Neural cell (in vitro differentiated cells): ENCODE data around the gene DGKG. TPM values are rescaled to one million over a fixed set of nuclear protein-coding genes. Genes with fewer than 3 reads are reported as not detected.

Experiments used
- H2AFZ ChIP-seq: fragments of 200-600, 300-800 bp; sonication (generic), shearing (Covaris generic); 2 replicates; pipeline ENCODE4 v1.6.0; 2014; ENCODE audit warnings: low read depth, mild to moderate bottlenecking, antibody characterized with exemption, low read length, moderate library complexity
- H3F3A ChIP-seq: fragments of 200-600 bp; shearing (Covaris generic); 2 replicates; pipeline ENCODE4 v1.6.1; 2016; ENCODE audit warnings: mild to moderate bottlenecking, moderate library complexity, mixed read lengths, antibody characterized with exemption, low read length; ENCODE audit not compliant: insufficient read depth, poor library complexity, severe bottlenecking
- H3K27ac ChIP-seq: fragments of 200-600, 300-800 bp; sonication (generic), shearing (Covaris generic); 2 replicates; pipeline ENCODE4 v1.5.1; 2014; ENCODE audit warnings: mild to moderate bottlenecking, low read length, moderate library complexity
- H3K27me3 ChIP-seq: fragments of 300-800, 200-600 bp; sonication (generic), shearing (Covaris generic); 2 replicates; pipeline ENCODE4 v1.6.0; 2014; ENCODE audit warnings: mild to moderate bottlenecking, low read depth, low read length, moderate library complexity; ENCODE audit not compliant: insufficient read depth
- H3K36me3 ChIP-seq: fragments of 300-800, 200-600 bp; sonication (generic), shearing (Covaris generic); 2 replicates; pipeline ENCODE4 v1.5.1; 2014; ENCODE audit warnings: mild to moderate bottlenecking, antibody characterized with exemption, low read length, moderate library complexity; ENCODE audit not compliant: insufficient read depth
- H3K4me2 ChIP-seq: fragments of 300-800, 200-600 bp; sonication (generic), shearing (Covaris generic); 2 replicates; pipeline ENCODE4 v1.6.0; 2014; ENCODE audit warnings: mild to moderate bottlenecking, low read length
- H3K4me3 ChIP-seq: fragments of 300-800, 200-600 bp; sonication (generic), shearing (Covaris generic); 2 replicates; pipeline ENCODE4 v1.5.1; 2014; ENCODE audit warnings: mild to moderate bottlenecking, low read length, moderate library complexity
- H3K79me2 ChIP-seq: fragments of 200-600 bp; shearing (Covaris generic); replicated peaks from 2 replicates; pipeline ENCODE4 v1.6.0; 2014; ENCODE audit warnings: mild to moderate bottlenecking, low read length, moderate library complexity; ENCODE audit not compliant: insufficient read depth
- H3K9ac ChIP-seq: fragments of 300-800, 200-600 bp; sonication (generic), shearing (Covaris generic); 2 replicates; pipeline ENCODE4 v1.6.1; 2016; ENCODE audit warnings: mild to moderate bottlenecking, low read length, mixed read lengths
- H3K9me2 ChIP-seq: fragments of 200-600 bp; shearing (Covaris generic); 2 replicates; pipeline ENCODE4 v1.6.1; 2016; ENCODE audit warnings: mild to moderate bottlenecking, low read length, mixed read lengths; ENCODE audit not compliant: insufficient read depth
- H3K9me3 ChIP-seq: fragments of 200-600, 300-800 bp; sonication (generic), shearing (Covaris generic); 2 replicates; pipeline ENCODE4 v1.6.1; 2016; ENCODE audit warnings: mild to moderate bottlenecking, mixed run types, low read length, moderate library complexity, mixed read lengths
- H4K20me1 ChIP-seq: fragments of 200-600 bp; shearing (Covaris generic); 2 replicates; pipeline ENCODE4 v1.6.1; 2016; ENCODE audit warnings: mild to moderate bottlenecking, mixed run types; ENCODE audit not compliant: insufficient read depth
- CTCF ChIP-seq: fragments of 450-650 bp; IDR thresholded peaks from 2 replicates; pipeline ENCODE4 v1.5.1; 2014; ENCODE audit warnings: antibody characterized with exemption, mild to moderate bottlenecking, moderate library complexity; ENCODE audit not compliant: poor library complexity, severe bottlenecking
- EP300 ChIP-seq: fragments of 450-650 bp; conservative IDR thresholded peaks from 2 replicates; pipeline ENCODE4 v1.6.1; 2014; ENCODE audit warnings: antibody characterized with exemption, mild to moderate bottlenecking, moderate library complexity; ENCODE audit not compliant: poor library complexity, severe bottlenecking
- MXI1 ChIP-seq: fragments of 450-650 bp; conservative IDR thresholded peaks from 2 replicates; pipeline ENCODE4 v1.6.1; 2014; ENCODE audit warnings: antibody characterized with exemption, mild to moderate bottlenecking; ENCODE audit not compliant: poor library complexity, severe bottlenecking
- POLR2AphosphoS5 ChIP-seq: IDR thresholded peaks from 2 replicates; pipeline ENCODE4 v1.6.1; 2012
- REST ChIP-seq: IDR thresholded peaks from 2 replicates; pipeline ENCODE4 v1.6.1; 2012; ENCODE audit warnings: borderline replicate concordance
- SMC3 ChIP-seq: fragments of 450-650 bp; conservative IDR thresholded peaks from 2 replicates; pipeline ENCODE4 v1.6.1; 2014; ENCODE audit warnings: antibody characterized with exemption, mild to moderate bottlenecking, moderate library complexity; ENCODE audit not compliant: poor library complexity
- TAF1 ChIP-seq: IDR thresholded peaks from 2 replicates; pipeline ENCODE4 v1.6.1; 2012; ENCODE audit warnings: low read depth
- polyA plus RNA-seq: library from polyadenylated mRNA; depleted of rRNA; stranded (reverse); fragments of >200 nt; gene quantifications from 2 replicates; pipeline ENCODE4 v1.2.3, GENCODE V29; 2014

The DGKG gene
- polyA plus RNA-seq, 1 donor from 2014 or later = not detected

- Histone ChIP-seq H3K27ac (no peak overlapping the region), H3K79me2 (no peaks in the 10 kb centered on the region), H2AFZ (no peak overlapping the region), H3K4me2 (no peak overlapping the region), H3F3A (no peaks in the 10 kb centered on the region), H3K9me3 (no peaks in the 10 kb centered on the region), H3K27me3 (no peaks in the 10 kb centered on the region), H3K9me2 (no peaks in the 10 kb centered on the region), H3K4me3 (no peak overlapping the region), H3K9ac (no peak overlapping the region), H3K36me3 (no peaks in the 10 kb centered on the region), H4K20me1 (no peaks in the 10 kb centered on the region)
- no peak for TF ChIP-seq EP300
- no peak for TF ChIP-seq MXI1
- TF ChIP-seq REST = no peak
- no peak for TF ChIP-seq CTCF
- TF ChIP-seq SMC3 = no peak
Measured at GRCh38 chr3:186275436-186275835, 86.6 kb downstream of the DGKG start.

- Histone ChIP-seq H2AFZ (no peak overlapping the region), H4K20me1 (no peaks in the 10 kb centered on the region), H3K9ac (no peak overlapping the region), H3K9me2 (no peaks in the 10 kb centered on the region), H3K79me2 (no peaks in the 10 kb centered on the region), H3F3A (no peaks in the 10 kb centered on the region), H3K27ac (no peak overlapping the region), H3K9me3 (no peaks in the 10 kb centered on the region), H3K36me3 (no peaks in the 10 kb centered on the region), H3K4me2 (no peak overlapping the region), H3K4me3 (no peak overlapping the region), H3K27me3 (no peaks in the 10 kb centered on the region)
- TF ChIP-seq SMC3 (no peak), MXI1 (no peak), POLR2AphosphoS5 (no peak), TAF1 (no peak), EP300 (no peak), CTCF (no peak)
Measured at GRCh38 chr3:186273586-186273985, 88.4 kb downstream of the DGKG start.
